HL-60 (cell line): ENCODE measurements around the gene MXD4.

ENCODE experiments used
- DNase-seq, 2 experiments: peaks; one replicate each; pipeline ENCODE4 v3.0.0-alpha.2; 2010 to 2020; ENCODE audit warnings: low read depth in 1 of 2, low spot score in 1 of 2
- H3K27ac ChIP-seq: fragments of 250-450 bp; sonication (Bioruptor Pico); replicated peaks from 2 replicates; pipeline ENCODE4 v1.5.1; 2020; ENCODE audit warnings: mild to moderate bottlenecking, moderate library complexity
- H3K27me3 ChIP-seq: fragments of 250-450 bp; sonication (Bioruptor Pico); 2 replicates; pipeline ENCODE4 v1.5.1; 2021; ENCODE audit warnings: mild to moderate bottlenecking, moderate library complexity; ENCODE audit not compliant: insufficient read depth, poor library complexity, severe bottlenecking
- H3K4me3 ChIP-seq: replicated peaks from 2 replicates; pipeline ENCODE4 v1.5.1; 2011; ENCODE audit warnings: mild to moderate bottlenecking, control low read depth, low read length; ENCODE audit not compliant: insufficient read depth
- CTCF ChIP-seq: IDR thresholded peaks from one replicate; pipeline ENCODE4 v1.5.1; 2011; ENCODE audit warnings: low read length, control low read depth, inconsistent platforms; ENCODE audit not compliant: insufficient read depth
- GABPA ChIP-seq: IDR thresholded peaks from 2 replicates; pipeline ENCODE4 v1.6.1; 2012; ENCODE audit warnings: low read depth
- POLR2AphosphoS5 ChIP-seq: IDR thresholded peaks from 2 replicates; pipeline ENCODE4 v1.6.1; 2012; ENCODE audit warnings: low read depth
- REST ChIP-seq: IDR thresholded peaks from 2 replicates; pipeline ENCODE4 v1.6.1; 2012; ENCODE audit warnings: low read depth; ENCODE audit not compliant: insufficient replicate concordance
- SPI1 ChIP-seq: IDR thresholded peaks from 2 replicates; pipeline ENCODE4 v1.6.1; 2012; ENCODE audit warnings: low read depth, mild to moderate bottlenecking, borderline replicate concordance

Gene MXD4

DNA sequence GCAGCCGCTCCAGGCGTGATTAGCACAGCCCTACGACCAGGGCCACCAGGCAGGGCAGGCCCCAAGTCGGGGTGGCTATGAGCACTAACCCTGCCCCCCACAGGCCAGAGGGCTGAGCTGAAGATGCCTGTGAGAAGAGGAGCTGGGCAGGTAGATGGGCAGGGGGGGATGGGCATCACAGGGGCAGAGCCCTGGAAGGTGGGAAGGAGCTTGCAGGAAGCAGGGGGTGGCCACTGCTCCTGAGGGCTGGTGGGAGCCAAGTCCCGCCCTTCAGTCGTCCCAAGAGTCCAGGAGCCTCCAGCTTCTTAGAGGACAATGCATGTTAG is 7.3 kb upstream of the MXD4 start:
- H3K4me3 ChIP-seq, result no peak overlapping the region
- DNase-seq, result no peak
- H3K27ac ChIP-seq, result no peak overlapping the region
- H3K27me3 ChIP-seq, result no peaks in the 10 kb centered on the region
- TF ChIP-seq CTCF (no peak), GABPA (no peak), REST (no peak), POLR2AphosphoS5 (no peak), SPI1 (no peak)

- H3K4me3 ChIP-seq, result no peak overlapping the region
- no peak for TF ChIP-seq REST
- TF ChIP-seq GABPA, result no peak
- no peak for TF ChIP-seq SPI1
- no peak for TF ChIP-seq POLR2AphosphoS5
- no peak for TF ChIP-seq CTCF
- H3K27ac ChIP-seq, result no peak overlapping the region
- no peak for DNase-seq
- H3K27me3 ChIP-seq, result no peaks in the 10 kb centered on the region
Observed at GRCh38 chr4:2268357-2269205, 6.7 kb upstream of the MXD4 start.

- Histone ChIP-seq H3K4me3 (no peak overlapping the region), H3K27me3 (no peaks in the 10 kb centered on the region), H3K27ac (no peak overlapping the region)
- DNase-seq, result no peak
- TF ChIP-seq SPI1, result no peak
- TF ChIP-seq POLR2AphosphoS5, result no peak
- TF ChIP-seq CTCF, result no peak
- TF ChIP-seq REST, result no peak
- TF ChIP-seq GABPA, result no peak
Observed at GRCh38 chr4:2267841-2268240, 5.9 kb upstream of the MXD4 start.
